Measurements from ENCODE around the gene ZMAT3. TPM values are rescaled to one million over a fixed set of nuclear protein-coding genes. Genes with fewer than 3 reads are reported as not detected.

The ZMAT3 gene
- total and polyA plus RNA-seq, 2 of the 13 experiments (the other 11 are each of a cell fraction or from before 2014, with no cell fraction given) = 11.4 to 11.7 TPM

DNA sequence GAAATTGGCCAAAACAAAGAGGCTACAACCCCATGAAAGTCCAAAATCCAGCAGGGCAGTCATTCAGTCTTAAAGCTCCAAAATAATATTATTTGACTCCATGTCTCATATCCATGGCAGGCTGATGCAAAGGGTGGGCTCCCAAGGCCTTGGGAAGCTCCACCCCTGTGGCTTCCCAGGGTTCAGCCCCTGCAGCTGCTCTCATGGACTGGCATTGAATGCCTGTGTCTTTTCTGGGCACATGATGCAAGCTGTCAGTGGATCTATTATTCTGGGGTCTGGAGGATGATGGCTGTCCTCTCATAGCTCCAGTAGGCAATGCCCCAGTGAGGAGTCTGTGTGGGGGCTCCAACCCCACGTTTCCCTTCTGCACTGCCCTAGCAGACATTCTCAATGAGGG lies 81.8 kb downstream of the ZMAT3 start (continued):
- TF ChIP-seq, protein P1, sequence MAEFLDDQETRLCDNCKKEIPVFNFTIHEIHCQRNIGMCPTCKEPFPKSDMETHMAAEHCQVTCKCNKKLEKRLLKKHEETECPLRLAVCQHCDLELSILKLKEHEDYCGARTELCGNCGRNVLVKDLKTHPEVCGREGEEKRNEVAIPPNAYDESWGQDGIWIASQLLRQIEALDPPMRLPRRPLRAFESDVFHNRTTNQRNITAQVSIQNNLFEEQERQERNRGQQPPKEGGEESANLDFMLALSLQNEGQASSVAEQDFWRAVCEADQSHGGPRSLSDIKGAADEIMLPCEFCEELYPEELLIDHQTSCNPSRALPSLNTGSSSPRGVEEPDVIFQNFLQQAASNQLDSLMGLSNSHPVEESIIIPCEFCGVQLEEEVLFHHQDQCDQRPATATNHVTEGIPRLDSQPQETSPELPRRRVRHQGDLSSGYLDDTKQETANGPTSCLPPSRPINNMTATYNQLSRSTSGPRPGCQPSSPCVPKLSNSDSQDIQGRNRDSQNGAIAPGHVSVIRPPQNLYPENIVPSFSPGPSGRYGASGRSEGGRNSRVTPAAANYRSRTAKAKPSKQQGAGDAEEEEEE (CRISPR knock-in tag; IDR thresholded peaks at IDR 0.05; ENCODE audit: borderline replicate concordance) = no peak
- TF ChIP-seq ZNF850 (CRISPR knock-in tag; conservative IDR thresholded peaks at IDR 0.05) (no peak), ATF1 (CRISPR knock-in tag; IDR thresholded peaks at IDR 0.05) (no peak)

DNA sequence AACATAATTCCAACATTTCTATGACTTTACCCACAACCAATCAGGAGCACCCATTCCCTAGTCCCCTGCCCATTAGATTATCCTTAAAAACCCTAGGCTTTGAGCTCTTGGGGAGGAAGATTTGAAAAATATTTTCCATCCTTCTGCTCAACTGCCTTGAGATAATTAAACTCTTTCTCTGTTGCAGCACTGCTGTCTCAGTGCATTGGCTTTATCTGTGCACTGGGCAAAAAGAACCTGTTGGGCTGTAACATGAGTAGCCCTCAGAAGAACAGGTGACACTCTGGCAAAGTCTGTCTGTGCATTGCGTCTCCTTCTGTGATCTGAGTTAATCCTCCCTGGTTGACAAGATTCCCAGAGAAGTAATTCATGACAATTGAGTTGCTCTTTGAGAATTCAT lies 83.9 kb downstream of the ZMAT3 start:
- in situ Hi-C loops (cut with HindIII; ENCODE audit: extremely low pct_ligation_motif_present, low pct_unique_long_range_greater_than_20kb) (no loop called here), intact Hi-C loops (cut with micrococcal nuclease; ENCODE audit: unreplicated experiment) (no loop called here)
- TF ChIP-seq SETDB1 (CRISPR knock-in tag; IDR thresholded peaks at IDR 0.05; ENCODE audit: borderline replicate concordance) = peak; percentile 76; the same call in 1 of the 2 replicates
- 0 out of 2 replicates have a peak, but pooled peaks have one; percentile 32 for TF ChIP-seq CBX5 (CRISPR knock-in tag; IDR thresholded peaks at IDR 0.05; ENCODE audit: borderline replicate concordance)
- TF ChIP-seq, protein P2, sequence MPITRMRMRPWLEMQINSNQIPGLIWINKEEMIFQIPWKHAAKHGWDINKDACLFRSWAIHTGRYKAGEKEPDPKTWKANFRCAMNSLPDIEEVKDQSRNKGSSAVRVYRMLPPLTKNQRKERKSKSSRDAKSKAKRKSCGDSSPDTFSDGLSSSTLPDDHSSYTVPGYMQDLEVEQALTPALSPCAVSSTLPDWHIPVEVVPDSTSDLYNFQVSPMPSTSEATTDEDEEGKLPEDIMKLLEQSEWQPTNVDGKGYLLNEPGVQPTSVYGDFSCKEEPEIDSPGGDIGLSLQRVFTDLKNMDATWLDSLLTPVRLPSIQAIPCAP (CRISPR knock-in tag; IDR thresholded peaks at IDR 0.05; ENCODE audit: low read depth) = no peak
- TF ChIP-seq HOXA3 (CRISPR knock-in tag; IDR thresholded peaks at IDR 0.05) = no peak
- TF ChIP-seq ZFX (CRISPR knock-in tag; IDR thresholded peaks at IDR 0.05; ENCODE audit: low read depth) = no peak
- no peak for TF ChIP-seq ZNF691 (CRISPR knock-in tag; IDR thresholded peaks at IDR 0.05; ENCODE audit: borderline replicate concordance, low read depth)
- H3K4me2 ChIP-seq (ENCODE audit: low read depth, low read length) = no peak overlapping the region
- POLR2A ChIA-PET = no interaction called here
- no peak overlapping the region for H3K4me3 ChIP-seq (replicated peaks in 1 of 3; ENCODE audit: insufficient read depth in 1 of 3, low read depth in 2 of 3, low read length in 3 of 3)
- H4K20me1 ChIP-seq (ENCODE audit: insufficient read depth, low read length) = no peaks in the 10 kb centered on the region
- no TSS peak for BruUV-seq (replicated peaks)
- H3K27ac ChIP-seq (ENCODE audit: extremely low read length, insufficient read depth, low read length) = no peak overlapping the region
- H3K9ac ChIP-seq (ENCODE audit: insufficient read depth, low read depth, low read length) = no peak overlapping the region
- WGBS (ENCODE audit: low lambda C conversion rate) = 50% methylated on average over 1 of the region's 1 CpG
- ATAC-seq (no peak), DNase-seq (ENCODE audit: low spot score) (no peak), FAIRE-seq (no peak)
- H3K9me3 ChIP-seq (ENCODE audit: low read length) = peaks cover 47% of the 10 kb centered on the region
- H3K36me3 ChIP-seq (replicated peaks in 1 of 2; ENCODE audit: control insufficient read depth in 1 of 2, insufficient read depth in 2 of 2, low read length in 2 of 2) = no peaks in the 10 kb centered on the region
- no peak overlapping the region for H2AFZ ChIP-seq (ENCODE audit: low read length)
- CTCF ChIA-PET (ENCODE audit: low intra/inter-chr PET ratio, low total read pairs) = no interaction called here
- H3K27me3 ChIP-seq (ENCODE audit: control insufficient read depth in 1 of 2, insufficient read depth in 2 of 2, low read length in 2 of 2) = no peaks in the 10 kb centered on the region
- no peaks in the 10 kb centered on the region for H3K4me1 ChIP-seq (ENCODE audit: insufficient read depth, low read length)
- H3K79me2 ChIP-seq (ENCODE audit: insufficient read depth, low read length) = no peaks in the 10 kb centered on the region
